ENCODE measurements around the gene FOSB. TPM values are rescaled to one million over a fixed set of nuclear protein-coding genes. Genes with fewer than 3 reads are reported as not detected.

FOSB gene
- total RNA-seq = 10 to 100 TPM in 2 of 4 donors, 1 to 10 TPM in 1, under 1 TPM in 1; 0.85 to 56.1 (median 9.6) TPM

DNA sequence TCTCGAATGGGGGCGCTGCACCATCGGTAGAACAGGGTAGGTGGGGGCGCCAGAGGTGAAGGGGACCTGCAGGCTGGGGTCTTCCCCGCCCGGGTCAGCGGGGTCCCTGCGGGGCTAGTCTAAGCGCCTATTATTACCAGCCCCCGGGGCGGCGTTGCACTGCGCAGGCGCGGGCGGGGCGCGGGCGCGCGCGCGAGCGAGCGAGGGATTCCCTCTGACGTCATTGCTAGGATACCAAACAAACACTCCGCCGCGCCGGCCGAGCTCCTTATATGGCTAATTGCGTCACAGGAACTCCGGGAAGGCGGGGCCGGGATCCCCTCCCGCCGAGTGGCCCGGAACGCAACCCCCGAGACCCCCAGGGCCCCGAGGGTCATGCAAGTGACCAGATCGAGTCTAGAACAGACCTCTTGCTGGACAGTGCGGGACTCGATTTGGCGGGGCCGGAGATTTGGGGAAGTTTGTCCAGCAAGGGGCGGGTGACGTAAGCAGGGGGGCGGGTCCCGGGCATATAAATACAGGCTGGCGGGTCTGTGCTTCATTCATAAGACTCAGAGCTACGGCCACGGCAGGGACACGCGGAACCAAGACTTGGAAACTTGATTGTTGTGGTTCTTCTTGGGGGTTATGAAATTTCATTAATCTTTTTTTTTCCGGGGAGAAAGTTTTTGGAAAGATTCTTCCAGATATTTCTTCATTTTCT lies at the start of gene FOSB:
FOSB (plus strand) TSS at position 541 of the 703 bp plus-strand sequence. CDS start 591 bp downstream, outside the sequence.
- peaks cover 0 to 22% (median 12%) of the 10 kb centered on the region in 4 donors for H3K4me1 ChIP-seq

DNA sequence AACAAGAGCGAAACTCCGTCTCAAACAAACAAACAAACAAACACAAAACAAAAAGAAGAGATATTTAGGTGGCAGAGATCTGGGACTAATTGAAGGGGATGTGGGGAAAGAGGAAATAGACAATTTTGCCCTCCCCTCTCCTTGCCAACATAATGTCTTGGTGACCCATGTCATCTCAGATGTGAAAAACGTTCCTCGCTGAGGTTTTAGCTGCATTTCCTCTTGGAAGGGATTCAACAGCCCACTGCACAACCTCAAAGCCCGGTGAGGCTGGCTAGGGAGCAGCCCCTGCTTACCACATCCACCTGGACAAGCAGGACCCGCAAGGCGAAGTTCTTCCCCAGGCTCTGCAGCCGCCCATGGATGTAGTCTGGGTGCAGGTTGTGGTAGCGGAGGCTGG lies 49.0 kb upstream of the FOSB start:
- peaks cover 0 to 63% (median 0%) of the 10 kb centered on the region in 3 donors for H3K36me3 ChIP-seq
- H3K27ac ChIP-seq = peak overlapping the region in 2 of 4 donors; percentile 30 to 78

More for the DNA sequence above, at the start of gene FOSB:
- Histone ChIP-seq H3K36me3 (no peaks in the 10 kb centered on the region), H3K27me3 (no peaks in the 10 kb centered on the region), H3K27ac (peak within 1 kb of the TSS; percentile 86 to 96 (median 94)), H3K4me3 (peak within 1 kb of the TSS; percentile 36 to 78 (median 64)), H3K9me3 (no peaks in the 10 kb centered on the region)
- DNase-seq = peak; percentile 93 to 98 (median 97)
- TF ChIP-seq POLR2A (IDR thresholded peaks at IDR 0.05) = peak; percentile 83 to 94
- TF ChIP-seq, protein P1, sequence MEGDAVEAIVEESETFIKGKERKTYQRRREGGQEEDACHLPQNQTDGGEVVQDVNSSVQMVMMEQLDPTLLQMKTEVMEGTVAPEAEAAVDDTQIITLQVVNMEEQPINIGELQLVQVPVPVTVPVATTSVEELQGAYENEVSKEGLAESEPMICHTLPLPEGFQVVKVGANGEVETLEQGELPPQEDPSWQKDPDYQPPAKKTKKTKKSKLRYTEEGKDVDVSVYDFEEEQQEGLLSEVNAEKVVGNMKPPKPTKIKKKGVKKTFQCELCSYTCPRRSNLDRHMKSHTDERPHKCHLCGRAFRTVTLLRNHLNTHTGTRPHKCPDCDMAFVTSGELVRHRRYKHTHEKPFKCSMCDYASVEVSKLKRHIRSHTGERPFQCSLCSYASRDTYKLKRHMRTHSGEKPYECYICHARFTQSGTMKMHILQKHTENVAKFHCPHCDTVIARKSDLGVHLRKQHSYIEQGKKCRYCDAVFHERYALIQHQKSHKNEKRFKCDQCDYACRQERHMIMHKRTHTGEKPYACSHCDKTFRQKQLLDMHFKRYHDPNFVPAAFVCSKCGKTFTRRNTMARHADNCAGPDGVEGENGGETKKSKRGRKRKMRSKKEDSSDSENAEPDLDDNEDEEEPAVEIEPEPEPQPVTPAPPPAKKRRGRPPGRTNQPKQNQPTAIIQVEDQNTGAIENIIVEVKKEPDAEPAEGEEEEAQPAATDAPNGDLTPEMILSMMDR (IDR thresholded peaks at IDR 0.05) = no peak

DNA sequence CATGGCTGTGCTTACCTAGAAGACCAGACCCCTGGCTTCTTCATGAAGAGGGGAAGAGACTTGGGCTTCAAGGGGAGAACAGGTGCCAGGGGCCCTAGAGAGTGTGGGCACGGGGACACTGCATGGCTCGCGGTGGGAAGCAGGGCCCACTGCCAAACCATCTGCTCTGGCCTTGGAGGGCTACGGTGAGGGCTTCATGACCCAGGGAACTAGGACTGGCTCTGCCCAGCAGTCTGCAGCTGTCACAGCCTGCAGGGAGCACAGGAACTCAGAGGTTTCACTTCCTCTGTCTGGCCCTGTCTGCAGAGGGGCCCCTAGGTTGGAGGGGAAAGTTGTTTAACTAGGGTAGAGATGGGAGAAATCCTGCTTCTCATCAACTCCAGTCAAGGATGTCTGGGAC lies 48.4 kb upstream of the FOSB start:
- peak in 2 of 3 donors; percentile 75 to 78 for DNase-seq
- no peak for TF ChIP-seq POLR2A (IDR thresholded peaks at IDR 0.05)
- TF ChIP-seq, protein P1 (IDR thresholded peaks at IDR 0.05) = no peak
- Histone ChIP-seq H3K36me3 (peaks cover 0 to 58% (median 0%) of the 10 kb centered on the region in 3 donors), H3K9me3 (no peaks in the 10 kb centered on the region), H3K27me3 (no peaks in the 10 kb centered on the region), H3K4me3 (no peak overlapping the region), H3K4me1 (peaks cover 0 to 24% (median 16%) of the 10 kb centered on the region in 4 donors), H3K27ac (peak overlapping the region; percentile 20 to 78 (median 40))

More for the DNA sequence above, 49.0 kb upstream of the FOSB start:
- peak in 1 of 3 donors; percentile 29 for DNase-seq
- TF ChIP-seq POLR2A (IDR thresholded peaks at IDR 0.05) = no peak
- TF ChIP-seq, protein P1 (IDR thresholded peaks at IDR 0.05) = no peak
- H3K4me1 ChIP-seq = peaks cover 0 to 20% (median 14%) of the 10 kb centered on the region in 4 donors
- H3K27me3 ChIP-seq = no peaks in the 10 kb centered on the region
- no peaks in the 10 kb centered on the region for H3K9me3 ChIP-seq
- H3K4me3 ChIP-seq = no peak overlapping the region

DNA sequence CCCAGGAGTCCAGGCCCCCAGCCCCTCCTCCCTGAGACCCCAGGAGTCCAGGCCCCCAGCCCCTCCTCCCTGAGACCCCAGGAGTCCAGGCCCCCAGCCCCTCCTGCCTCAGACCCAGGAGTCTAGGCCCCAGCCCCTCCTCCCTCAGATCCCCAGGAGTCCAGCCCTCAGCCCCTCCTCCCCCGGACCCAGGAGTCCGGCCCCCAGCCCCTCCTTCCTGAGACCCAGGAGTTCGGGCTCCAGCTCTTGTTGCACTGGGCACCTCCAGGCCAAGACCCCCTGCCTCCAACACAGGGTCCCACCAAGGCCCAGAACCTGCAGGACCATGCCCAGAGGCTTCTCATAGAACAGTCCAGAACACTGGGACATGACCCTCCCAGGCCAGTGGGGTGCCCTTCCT lies 47.9 kb upstream of the FOSB start:
- H3K9me3 ChIP-seq = no peaks in the 10 kb centered on the region
- H3K4me1 ChIP-seq = peaks cover 0 to 24% (median 17%) of the 10 kb centered on the region in 4 donors
- no peaks in the 10 kb centered on the region for H3K27me3 ChIP-seq
- TF ChIP-seq, protein P1 (IDR thresholded peaks at IDR 0.05) = no peak
- TF ChIP-seq POLR2A (IDR thresholded peaks at IDR 0.05) = no peak
- peak overlapping the region in 3 of 4 donors; percentile 20 to 78 (median 50) for H3K27ac ChIP-seq
- peaks cover 0 to 53% (median 0%) of the 10 kb centered on the region in 3 donors for H3K36me3 ChIP-seq
- no peak overlapping the region for H3K4me3 ChIP-seq
- no peak for DNase-seq

DNA sequence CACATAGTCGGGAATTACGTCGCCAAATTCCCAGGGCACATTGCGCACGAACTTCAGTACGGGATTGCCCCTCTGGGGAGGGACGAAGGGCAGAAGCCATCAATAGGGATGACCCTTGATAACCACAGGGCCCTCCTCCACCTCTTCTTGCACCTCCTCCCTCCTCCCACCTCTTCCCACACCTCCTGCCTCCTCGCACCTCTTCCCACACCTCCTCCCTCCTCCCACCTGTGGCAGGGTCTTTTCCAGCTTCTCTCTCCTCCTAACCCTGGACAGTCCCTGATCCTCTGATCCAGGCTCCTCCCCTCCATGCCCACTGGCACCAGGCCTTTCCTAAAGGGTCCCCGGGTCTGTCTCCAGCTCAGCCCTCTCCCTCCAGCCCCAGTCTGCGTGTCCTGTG lies 47.4 kb upstream of the FOSB start:
- TF ChIP-seq POLR2A (IDR thresholded peaks at IDR 0.05) = no peak
- Histone ChIP-seq H3K9me3 (no peaks in the 10 kb centered on the region), H3K27ac (peak overlapping the region in 1 of 4 donors; percentile 78), H3K4me3 (no peak overlapping the region), H3K27me3 (no peaks in the 10 kb centered on the region), H3K4me1 (peaks cover 0 to 24% (median 17%) of the 10 kb centered on the region in 4 donors), H3K36me3 (peaks cover 0 to 52% (median 0%) of the 10 kb centered on the region in 3 donors)
- no peak for DNase-seq

DNA sequence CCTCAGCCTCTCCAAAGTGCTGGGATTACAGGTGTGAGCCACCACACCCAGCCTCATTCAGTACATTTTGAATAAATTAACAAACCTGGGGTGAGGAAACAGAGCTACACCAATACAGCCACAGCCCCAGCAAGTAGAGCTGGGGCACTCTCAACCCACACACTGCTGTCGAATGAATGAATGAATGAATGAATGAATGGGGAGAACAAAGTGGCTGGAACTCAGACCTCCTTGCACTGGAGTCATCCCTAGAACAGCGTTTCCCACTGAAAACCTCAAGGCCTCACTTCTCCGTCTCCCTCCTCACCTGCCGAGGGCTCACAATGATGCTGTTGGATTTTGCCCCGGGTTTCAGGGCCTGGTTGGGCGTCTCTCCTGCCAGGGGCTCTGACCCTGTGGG lies 46.9 kb upstream of the FOSB start:
- Histone ChIP-seq H3K36me3 (peaks cover 0 to 46% (median 0%) of the 10 kb centered on the region in 3 donors), H3K4me3 (no peak overlapping the region), H3K27ac (peak overlapping the region in 1 of 4 donors; percentile 78), H3K4me1 (peaks cover 0 to 24% (median 17%) of the 10 kb centered on the region in 4 donors), H3K27me3 (no peaks in the 10 kb centered on the region), H3K9me3 (no peaks in the 10 kb centered on the region)
- no peak for DNase-seq
- TF ChIP-seq, protein P1 (IDR thresholded peaks at IDR 0.05) = no peak
- no peak for TF ChIP-seq POLR2A (IDR thresholded peaks at IDR 0.05)

Measured in Peyer's patch (tissue), 4 donors.